GM19099 (cell line): ENCODE data around the gene MCC.

Experiments
- POLR2A ChIP-seq: IDR thresholded peaks from 3 replicates; pipeline ENCODE4 v1.6.1; 2011; ENCODE audit warnings: low read depth; ENCODE audit not compliant: insufficient read length; ENCODE audit errors: extremely low read depth

MCC gene

GRCh38 chr5:113371721-113372196 is 116.5 kb downstream of the MCC start:
- no peak for TF ChIP-seq POLR2A

GRCh38 chr5:113367586-113367985 is 120.7 kb downstream of the MCC start:
- no peak for TF ChIP-seq POLR2A

- no peak for TF ChIP-seq POLR2A
Observed at GRCh38 chr5:113364466-113364865, 123.8 kb downstream of the MCC start.

GRCh38 chr5:113361701-113362100 is 126.6 kb downstream of the MCC start:
- no peak for TF ChIP-seq POLR2A

- TF ChIP-seq POLR2A, result no peak
Observed at GRCh38 chr5:113359419-113359818, 128.8 kb downstream of the MCC start.

- TF ChIP-seq POLR2A, result no peak
Observed at GRCh38 chr5:113358696-113359095, 129.6 kb downstream of the MCC start.

- TF ChIP-seq POLR2A, result no peak
Observed at GRCh38 chr5:113357696-113358476, 130.4 kb downstream of the MCC start.

- no peak for TF ChIP-seq POLR2A
Observed at GRCh38 chr5:113356487-113356886, 131.8 kb downstream of the MCC start.

- TF ChIP-seq POLR2A, result no peak
Observed at GRCh38 chr5:113354055-113354454, 134.2 kb downstream of the MCC start.

- no peak for TF ChIP-seq POLR2A
Observed at GRCh38 chr5:113347572-113347971, 140.7 kb downstream of the MCC start.

GRCh38 chr5:113344973-113345940 is 143.0 kb downstream of the MCC start:
- no peak for TF ChIP-seq POLR2A

GRCh38 chr5:113343343-113343742 is 144.9 kb downstream of the MCC start:
- TF ChIP-seq POLR2A, result no peak

GRCh38 chr5:113340537-113340936 is 147.7 kb downstream of the MCC start:
- no peak for TF ChIP-seq POLR2A

- no peak for TF ChIP-seq POLR2A
Observed at GRCh38 chr5:113338628-113339027, 149.6 kb downstream of the MCC start.
